HG03175 (cell line): ENCODE results near the gene OR2AT4.
"Not testable (repeated sequence)": the region's sequence is repeated elsewhere in the genome, so short reads cannot be mapped to it uniquely, and the experiment has no call there.

Experiments
- ATAC-seq: cut with Tn5 transposase; IDR thresholded peaks from one replicate; pipeline ENCODE4 v1.9.1; 2021; ENCODE audit warnings: mild to moderate bottlenecking, moderate library complexity; ENCODE audit not compliant: unreplicated experiment

OR2AT4 gene

DNA sequence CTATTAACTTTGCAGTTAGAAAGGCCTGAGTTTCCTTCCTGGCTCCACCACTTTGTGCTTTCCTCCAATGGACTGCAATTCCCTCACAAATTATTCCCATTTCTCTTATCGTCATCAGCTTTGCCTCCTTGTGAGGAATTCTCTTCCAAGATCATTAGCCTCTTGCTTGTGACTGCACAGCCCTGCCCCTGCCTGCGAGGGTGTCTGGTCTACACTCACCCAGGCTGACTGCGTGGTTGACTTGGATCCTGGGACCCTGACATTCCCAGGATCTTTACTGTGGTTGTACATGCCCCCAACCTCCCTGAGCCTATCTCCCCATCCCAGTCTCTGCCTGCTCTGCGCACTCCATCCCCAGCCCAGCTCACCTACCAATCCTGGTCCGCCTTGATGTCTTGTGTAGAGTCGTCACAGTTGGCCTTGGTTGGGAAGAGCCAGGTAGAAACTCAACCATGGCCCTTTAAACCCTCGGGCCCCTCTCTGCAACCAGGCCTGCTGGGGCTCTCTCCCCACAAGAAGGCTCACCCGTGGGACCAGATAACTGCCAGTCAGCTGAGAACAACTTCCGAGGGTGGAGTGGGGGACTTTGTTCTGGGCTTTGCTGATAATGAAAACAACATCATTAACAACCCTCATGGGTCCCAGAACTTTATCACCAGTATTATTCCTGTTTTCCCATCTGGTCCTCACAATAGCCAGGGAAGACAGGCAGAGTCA, at the start of gene OR2AT4:
OR2AT4 (minus strand) TSS at position 421 of the 717 bp plus-strand sequence.
- ATAC-seq = no peak

GRCh38 chr11:75145972-75146519, 49.4 kb upstream of the OR2AT4 start:
- no peak for ATAC-seq

DNA sequence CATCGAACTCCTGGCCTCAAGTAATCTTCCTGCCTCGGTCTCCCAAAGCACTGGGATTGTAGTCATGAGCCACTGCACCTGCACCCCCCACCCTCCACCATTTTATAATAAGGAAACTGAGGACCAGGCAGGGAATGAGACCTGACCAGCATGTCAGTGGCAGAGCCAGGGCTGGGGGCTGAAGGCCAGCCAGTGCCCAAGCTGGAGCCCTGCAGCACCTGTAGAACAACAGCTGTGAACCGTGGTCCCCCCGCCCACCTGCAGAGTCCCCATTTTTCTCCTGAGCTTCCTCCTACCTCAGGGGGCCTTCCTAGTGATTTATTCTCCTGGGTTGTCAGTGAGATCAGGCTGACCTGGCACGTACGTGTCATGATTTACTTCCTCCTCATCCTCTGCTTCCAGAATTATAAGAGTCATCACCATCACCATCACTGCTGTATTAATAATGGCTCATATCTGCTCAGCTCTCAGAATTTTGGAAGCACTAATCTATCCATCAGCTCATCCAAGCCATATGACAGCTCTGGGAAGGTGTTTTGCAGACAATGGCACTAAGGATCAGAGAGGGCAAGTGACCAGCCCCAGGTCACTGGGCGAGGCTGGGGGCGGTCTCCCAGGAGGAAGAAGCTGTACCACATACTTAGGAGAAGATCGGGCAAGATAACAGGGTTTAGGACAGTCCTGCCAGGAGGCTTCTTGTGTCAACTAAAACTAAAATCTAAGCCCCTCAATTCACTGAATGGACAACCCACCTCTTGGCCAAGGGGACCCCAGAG, 48.7 kb upstream of the OR2AT4 start:
- no peak for ATAC-seq

DNA sequence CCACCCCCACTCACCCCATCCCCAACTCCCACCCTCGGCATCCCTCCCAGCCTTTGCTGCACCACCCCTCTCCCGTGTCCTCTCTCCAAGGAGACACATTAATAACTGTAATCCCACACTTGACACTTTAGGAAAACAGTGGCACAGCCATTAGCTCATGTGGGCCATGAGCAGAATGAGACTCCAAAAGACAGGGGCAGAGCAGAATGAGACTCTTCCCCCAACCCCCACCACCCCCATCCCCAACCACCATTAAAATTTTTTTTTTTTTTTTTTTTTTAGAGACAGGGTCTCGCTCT, 48.0 kb upstream of the OR2AT4 start:
- no peak for ATAC-seq

DNA sequence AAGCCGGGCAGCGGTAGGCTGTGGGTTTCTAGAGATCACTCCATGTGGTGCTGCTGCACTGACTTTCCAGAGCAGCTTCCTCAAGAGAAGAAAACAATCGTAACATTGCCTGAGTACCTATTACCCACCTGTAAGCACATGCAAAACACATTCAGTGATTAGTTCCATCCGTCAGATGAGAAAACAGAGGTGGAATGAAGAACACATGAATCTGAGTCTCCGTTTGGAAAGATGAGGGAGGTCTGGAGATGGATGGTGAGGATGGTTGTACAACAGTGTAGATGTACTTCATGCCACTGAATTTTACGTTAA, 46.7 kb upstream of the OR2AT4 start:
- no peak for ATAC-seq

- peak; percentile 64 for ATAC-seq
Observed at GRCh38 chr11:75142714-75143419, 46.2 kb upstream of the OR2AT4 start.

- ATAC-seq = no peak
Observed at GRCh38 chr11:75141166-75141565, 44.5 kb upstream of the OR2AT4 start.

- ATAC-seq = no peak
Observed at GRCh38 chr11:75140269-75141138, 43.8 kb upstream of the OR2AT4 start.

- no peak for ATAC-seq
Observed at GRCh38 chr11:75135651-75136050, 39.0 kb upstream of the OR2AT4 start.

- ATAC-seq = no peak
Observed at GRCh38 chr11:75135021-75135650, 38.5 kb upstream of the OR2AT4 start.

- no peak for ATAC-seq
Observed at GRCh38 chr11:75133976-75134375, 37.3 kb upstream of the OR2AT4 start.

- ATAC-seq = no peak
Observed at GRCh38 chr11:75132080-75132479, 35.4 kb upstream of the OR2AT4 start.

- no peak for ATAC-seq
Observed at GRCh38 chr11:75126564-75126963, 29.9 kb upstream of the OR2AT4 start.

DNA sequence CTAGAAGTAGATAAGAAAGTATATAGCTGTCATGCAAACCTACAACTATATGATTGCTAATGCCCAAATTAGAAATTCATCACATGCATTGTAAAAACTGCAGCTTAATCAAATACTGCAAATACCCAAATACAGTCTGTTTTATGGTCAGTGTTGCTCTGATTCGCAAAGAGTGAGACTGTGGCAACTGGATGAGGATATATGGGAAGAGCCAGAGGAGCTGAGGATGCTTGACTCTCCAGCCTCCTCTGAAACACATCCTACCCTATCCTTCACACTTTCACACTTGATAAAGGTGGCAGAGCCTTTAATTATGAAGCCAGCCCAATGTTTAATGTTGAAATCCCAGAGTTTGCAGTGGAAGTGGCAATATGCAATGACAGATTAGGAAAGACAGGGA, 21.9 kb upstream of the OR2AT4 start:
- ATAC-seq = no peak

GRCh38 chr11:75114465-75114864, 17.8 kb upstream of the OR2AT4 start:
- ATAC-seq = no peak

DNA sequence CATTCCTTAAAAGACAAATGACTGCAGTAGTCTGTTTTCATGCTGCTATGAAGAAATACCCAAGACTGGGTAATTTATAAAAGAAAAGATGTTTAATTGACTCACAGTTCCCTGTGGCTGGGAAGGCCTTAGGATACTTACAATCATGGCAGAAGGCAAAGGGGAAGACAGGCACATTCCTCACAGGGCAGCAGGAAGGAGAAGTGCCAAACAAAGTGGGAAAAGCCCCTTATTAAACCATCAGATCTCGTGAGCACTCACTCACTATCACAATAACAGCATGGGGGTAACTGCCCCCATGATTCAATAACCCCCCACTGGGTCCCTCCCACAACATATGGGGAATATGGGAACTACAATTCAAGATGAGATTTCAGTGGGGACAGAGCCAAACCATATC, 16.4 kb upstream of the OR2AT4 start:
- ATAC-seq = no peak

DNA sequence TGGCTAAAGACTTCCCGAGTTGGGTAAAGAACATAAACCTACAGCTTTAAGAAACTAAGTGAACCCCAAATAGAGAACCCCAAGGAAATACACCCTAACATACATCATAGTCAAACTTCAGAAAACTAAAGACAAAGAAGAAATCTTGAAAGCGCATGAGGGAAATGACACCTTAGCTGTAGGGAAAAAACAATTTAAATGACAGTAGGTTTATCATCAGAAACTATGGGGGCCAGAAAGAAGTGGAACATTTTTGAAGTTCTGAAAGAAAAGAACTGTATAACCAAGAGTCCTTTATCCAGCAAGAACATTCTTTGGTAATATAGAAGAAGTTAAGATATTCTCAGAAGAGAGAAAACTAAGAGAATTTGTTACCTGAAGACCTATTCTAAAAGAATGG, 15.5 kb upstream of the OR2AT4 start:
- no peak for ATAC-seq

DNA sequence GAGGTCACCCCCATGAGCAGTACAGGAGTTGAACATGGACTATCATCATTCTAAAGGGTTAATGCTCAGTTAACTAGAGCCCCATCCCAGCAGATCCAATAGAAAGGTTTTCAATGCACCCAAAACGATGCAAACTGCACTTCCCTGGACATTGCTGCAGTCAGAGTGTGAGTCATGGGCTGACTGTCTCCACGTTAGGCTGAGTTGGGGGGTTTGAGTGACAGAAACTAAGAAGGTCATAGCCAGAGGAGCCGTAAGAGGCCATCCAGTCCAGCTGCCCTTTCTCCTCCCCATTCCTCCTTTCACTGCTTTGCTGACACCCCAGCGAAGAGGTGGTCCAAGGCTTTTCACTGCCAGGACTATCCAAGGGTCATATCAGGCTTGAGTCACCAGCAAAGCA, 10.5 kb upstream of the OR2AT4 start:
- no peak for ATAC-seq

DNA sequence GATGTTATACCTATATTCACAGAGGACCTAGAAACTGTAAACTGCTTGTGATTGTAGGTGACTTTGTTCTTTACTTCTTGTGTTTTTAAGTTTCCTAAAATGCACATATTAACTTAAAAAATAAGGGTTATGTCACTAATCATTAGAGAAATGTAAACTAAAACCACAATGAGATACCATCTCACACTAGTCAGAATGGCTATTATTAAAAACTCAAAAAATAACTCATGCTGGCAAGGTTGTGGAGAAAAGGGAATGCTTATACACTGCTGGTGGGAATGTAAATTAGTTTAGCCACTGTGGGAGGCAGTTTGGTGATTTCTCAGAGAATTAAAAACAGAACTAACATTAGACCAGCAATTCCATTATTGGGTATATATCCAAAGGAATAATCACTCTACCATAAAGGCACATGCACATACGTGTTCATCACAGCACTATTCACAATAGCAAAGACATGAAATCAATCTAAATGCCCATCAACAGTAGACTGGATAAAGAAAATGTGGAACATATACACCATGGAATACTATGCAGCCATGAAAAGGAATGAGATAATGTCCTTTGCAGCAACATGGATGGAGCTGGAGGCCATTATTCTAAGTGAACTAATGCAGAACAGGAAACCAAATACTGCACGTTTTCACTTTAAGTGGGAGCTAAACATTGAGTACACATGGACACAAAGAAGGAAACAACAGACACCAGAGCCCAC, 9.4 kb upstream of the OR2AT4 start:
- not testable (repeated sequence) for ATAC-seq

GRCh38 chr11:75105462-75105925, 8.8 kb upstream of the OR2AT4 start:
- no peak for ATAC-seq
